ENCODE data around the gene CUX1. TPM values are rescaled to one million over a fixed set of nuclear protein-coding genes. Genes with fewer than 3 reads are reported as not detected.

Gene CUX1, protein sequence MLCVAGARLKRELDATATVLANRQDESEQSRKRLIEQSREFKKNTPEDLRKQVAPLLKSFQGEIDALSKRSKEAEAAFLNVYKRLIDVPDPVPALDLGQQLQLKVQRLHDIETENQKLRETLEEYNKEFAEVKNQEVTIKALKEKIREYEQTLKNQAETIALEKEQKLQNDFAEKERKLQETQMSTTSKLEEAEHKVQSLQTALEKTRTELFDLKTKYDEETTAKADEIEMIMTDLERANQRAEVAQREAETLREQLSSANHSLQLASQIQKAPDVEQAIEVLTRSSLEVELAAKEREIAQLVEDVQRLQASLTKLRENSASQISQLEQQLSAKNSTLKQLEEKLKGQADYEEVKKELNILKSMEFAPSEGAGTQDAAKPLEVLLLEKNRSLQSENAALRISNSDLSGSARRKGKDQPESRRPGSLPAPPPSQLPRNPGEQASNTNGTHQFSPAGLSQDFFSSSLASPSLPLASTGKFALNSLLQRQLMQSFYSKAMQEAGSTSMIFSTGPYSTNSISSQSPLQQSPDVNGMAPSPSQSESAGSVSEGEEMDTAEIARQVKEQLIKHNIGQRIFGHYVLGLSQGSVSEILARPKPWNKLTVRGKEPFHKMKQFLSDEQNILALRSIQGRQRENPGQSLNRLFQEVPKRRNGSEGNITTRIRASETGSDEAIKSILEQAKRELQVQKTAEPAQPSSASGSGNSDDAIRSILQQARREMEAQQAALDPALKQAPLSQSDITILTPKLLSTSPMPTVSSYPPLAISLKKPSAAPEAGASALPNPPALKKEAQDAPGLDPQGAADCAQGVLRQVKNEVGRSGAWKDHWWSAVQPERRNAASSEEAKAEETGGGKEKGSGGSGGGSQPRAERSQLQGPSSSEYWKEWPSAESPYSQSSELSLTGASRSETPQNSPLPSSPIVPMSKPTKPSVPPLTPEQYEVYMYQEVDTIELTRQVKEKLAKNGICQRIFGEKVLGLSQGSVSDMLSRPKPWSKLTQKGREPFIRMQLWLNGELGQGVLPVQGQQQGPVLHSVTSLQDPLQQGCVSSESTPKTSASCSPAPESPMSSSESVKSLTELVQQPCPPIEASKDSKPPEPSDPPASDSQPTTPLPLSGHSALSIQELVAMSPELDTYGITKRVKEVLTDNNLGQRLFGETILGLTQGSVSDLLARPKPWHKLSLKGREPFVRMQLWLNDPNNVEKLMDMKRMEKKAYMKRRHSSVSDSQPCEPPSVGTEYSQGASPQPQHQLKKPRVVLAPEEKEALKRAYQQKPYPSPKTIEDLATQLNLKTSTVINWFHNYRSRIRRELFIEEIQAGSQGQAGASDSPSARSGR (N-terminal part only)
- total RNA-seq: 13.0 and 47.5 TPM in 2 replicates

GRCh38 chr7:101817471-101818286 is at the start of gene CUX1:
Gene CUX1 (plus strand): TSS chr7:101817626. CDS start chr7:101817640, 14 bp downstream.

DNA sequence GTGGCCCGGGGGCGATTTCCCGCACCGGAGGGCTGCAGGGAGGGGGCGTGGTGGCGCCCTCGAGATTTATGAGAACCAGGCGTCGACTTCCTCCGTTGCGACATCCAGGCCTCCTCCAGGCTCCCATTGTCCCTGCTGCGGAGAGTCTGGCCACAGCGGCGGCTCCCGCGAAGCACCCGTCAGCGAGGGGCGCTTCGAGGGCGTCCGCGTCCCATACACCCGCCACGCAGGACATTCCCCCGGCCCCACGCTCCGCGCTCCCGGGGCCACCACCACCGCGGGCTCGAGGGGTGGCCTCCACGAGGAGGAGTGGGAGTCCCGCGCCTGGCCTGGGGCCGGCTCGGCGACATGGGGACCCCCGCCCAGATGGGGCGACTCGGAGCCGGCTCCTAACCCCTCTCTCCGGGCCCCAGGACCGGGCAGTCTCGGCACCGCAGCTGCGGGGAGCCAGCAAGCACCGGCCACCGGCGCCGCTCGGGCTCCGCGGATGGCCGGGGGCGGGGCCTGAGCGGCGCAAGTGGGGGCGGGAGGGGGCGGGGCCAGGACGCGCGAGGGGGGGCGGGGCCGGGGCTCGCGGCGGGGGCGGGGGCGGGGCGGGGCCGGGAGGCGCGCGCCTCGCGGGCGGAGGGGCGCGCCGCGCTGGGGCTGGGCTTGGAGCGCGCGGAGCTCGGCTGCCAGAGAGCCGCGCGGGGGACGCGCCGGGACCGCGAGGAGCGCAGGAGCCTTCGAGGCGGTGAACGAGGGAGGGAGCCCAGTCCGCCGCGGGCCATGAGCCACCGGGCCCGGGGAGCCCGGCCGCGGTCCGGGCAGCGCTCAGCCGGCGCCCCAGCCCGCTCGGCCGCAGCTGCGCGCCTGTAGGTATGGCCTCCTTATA is 469.0 kb downstream of the CUX1 start, which contains the start of gene SH2B2:
TSS of gene SH2B2 (plus strand) at position 632 of the 874 bp plus-strand sequence. CDS start 13,683 bp downstream, outside the sequence.

Other genes with a start within 250 kb of the CUX1 start
- gene MYL10, start 188.3 kb upstream of the CUX1 start, total RNA-seq: not detected in 2 replicates